SU-DHL-6 (cell line): ENCODE data around the gene OBSCN.

ENCODE experiments used
- EZH2phosphoT487 ChIP-seq: fragments of 200-600 bp; sonication (generic), shearing (Covaris generic); conservative IDR thresholded peaks from 2 replicates; pipeline ENCODE4 v1.6.1; 2018; ENCODE audit warnings: mild to moderate bottlenecking, antibody characterized with exemption, low read length, moderate library complexity, mixed read lengths
- TF ChIP-seq, protein P1 (sequence below): fragments of 200-600 bp; sonication (generic); IDR thresholded peaks from one replicate; pipeline ENCODE4 v1.5.1; 2017; ENCODE audit warnings: antibody characterized with exemption, mild to moderate bottlenecking, low read length, moderate library complexity; ENCODE audit not compliant: insufficient read depth, poor library complexity, severe bottlenecking

- TF ChIP-seq, protein P1, sequence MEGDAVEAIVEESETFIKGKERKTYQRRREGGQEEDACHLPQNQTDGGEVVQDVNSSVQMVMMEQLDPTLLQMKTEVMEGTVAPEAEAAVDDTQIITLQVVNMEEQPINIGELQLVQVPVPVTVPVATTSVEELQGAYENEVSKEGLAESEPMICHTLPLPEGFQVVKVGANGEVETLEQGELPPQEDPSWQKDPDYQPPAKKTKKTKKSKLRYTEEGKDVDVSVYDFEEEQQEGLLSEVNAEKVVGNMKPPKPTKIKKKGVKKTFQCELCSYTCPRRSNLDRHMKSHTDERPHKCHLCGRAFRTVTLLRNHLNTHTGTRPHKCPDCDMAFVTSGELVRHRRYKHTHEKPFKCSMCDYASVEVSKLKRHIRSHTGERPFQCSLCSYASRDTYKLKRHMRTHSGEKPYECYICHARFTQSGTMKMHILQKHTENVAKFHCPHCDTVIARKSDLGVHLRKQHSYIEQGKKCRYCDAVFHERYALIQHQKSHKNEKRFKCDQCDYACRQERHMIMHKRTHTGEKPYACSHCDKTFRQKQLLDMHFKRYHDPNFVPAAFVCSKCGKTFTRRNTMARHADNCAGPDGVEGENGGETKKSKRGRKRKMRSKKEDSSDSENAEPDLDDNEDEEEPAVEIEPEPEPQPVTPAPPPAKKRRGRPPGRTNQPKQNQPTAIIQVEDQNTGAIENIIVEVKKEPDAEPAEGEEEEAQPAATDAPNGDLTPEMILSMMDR, result no peak
- TF ChIP-seq EZH2phosphoT487, result no peak
These were observed 182.8 kb downstream of the OBSCN start for GRCh38 chr1:228390649-228391048.
